GM12878 (cell line): ENCODE data around the gene DCDC1. TPM values are rescaled to one million over a fixed set of nuclear protein-coding genes. Genes with fewer than 3 reads are reported as not detected.

Experiments
- ATAC-seq: fragments of 200-7000 bp; cut with Tn5 transposase; 3 replicates; pipeline ENCODE4 v1.9.1; 2020; ENCODE audit warnings: mild to moderate bottlenecking, moderate library complexity
- BruUV-seq: library from RNA; stranded (reverse); fragments of 400-500 nt; replicated peaks from 2 replicates; lab custom pipeline; 2021; lab: Mats Ljungman, UMichigan
- CTCF ChIA-PET: fragments of 300-600 bp; sonication (Branson Sonifier 250); formaldehyde crosslinking; extraction: SDS; loops from one replicate; lab custom pipeline; 2021; ENCODE audit warnings: inconsistent platforms; lab: Yijun Ruan, JAX
- POLR2A ChIA-PET: fragments of 350-600 bp; formaldehyde crosslinking; extraction: SDS; loops from one replicate; lab custom pipeline; 2021; ENCODE audit warnings: inconsistent platforms; lab: Charles Lee
- RAD21 ChIA-PET: fragments of 300-600 bp; sonication (Branson Sonifier 250); formaldehyde crosslinking; loops from one replicate; lab custom pipeline; 2023; ENCODE audit warnings: antibody characterized with exemption; ENCODE audit not compliant: unreplicated experiment; lab: Charles Lee
- SMC1A ChIA-PET: fragments of 300-600 bp; sonication (Branson Sonifier 250); formaldehyde crosslinking; loops from one replicate; lab custom pipeline; 2023; ENCODE audit not compliant: unreplicated experiment, uncharacterized antibody; lab: Charles Lee
- DNase-seq: peaks from one replicate; pipeline ENCODE4 v3.0.0-alpha.2; 2011; ENCODE audit warnings: low read depth, low spot score
- FAIRE-seq: peaks from 3 replicates; lab custom pipeline; 2011; peaks lifted over from hg19 to GRCh38; lab: Jason Lieb, UNC
- H2AFZ ChIP-seq: 2 replicates; pipeline ENCODE4 v1.6.0; 2011; ENCODE audit warnings: low read depth, low read length, control low read depth; ENCODE audit not compliant: control insufficient read depth
- H3K27ac ChIP-seq: 2 replicates; pipeline ENCODE4 v1.5.1; 2011; ENCODE audit warnings: control low read depth; ENCODE audit not compliant: control insufficient read depth, insufficient read depth
- H3K27me3 ChIP-seq, 2 experiments: replicated peaks in 1 of 2; 2 replicates each; pipeline versions ENCODE4 v1.6.0 to v1.6.1; 2011; ENCODE audit warnings: low read length in 1 of 2; ENCODE audit not compliant: control insufficient read depth in 2 of 2, insufficient read depth in 2 of 2
- H3K36me3 ChIP-seq, 2 experiments: 2 replicates each; pipeline ENCODE4 v1.5.1; 2011; ENCODE audit warnings: low read length in 1 of 2; ENCODE audit not compliant: control insufficient read depth in 2 of 2, insufficient read depth in 2 of 2
- H3K4me1 ChIP-seq: 2 replicates; pipeline ENCODE4 v1.6.1; 2011; ENCODE audit warnings: mild to moderate bottlenecking, low read length, moderate library complexity, mixed read lengths; ENCODE audit not compliant: control insufficient read depth, insufficient read depth
- H3K4me2 ChIP-seq: 2 replicates; pipeline ENCODE4 v1.6.0; 2011; ENCODE audit warnings: control low read depth; ENCODE audit not compliant: control insufficient read depth, insufficient read depth
- H3K4me3 ChIP-seq: fragments of 200-600 bp; sonication (generic); 2 replicates; pipeline ENCODE4 v1.5.1; 2016
- H3K79me2 ChIP-seq: 2 replicates; pipeline ENCODE4 v1.6.0; 2011; ENCODE audit warnings: low read length; ENCODE audit not compliant: control insufficient read depth, insufficient read depth
- H3K9ac ChIP-seq: 2 replicates; pipeline ENCODE4 v1.8.0; 2011; ENCODE audit warnings: low read length, control low read depth, mixed read lengths; ENCODE audit not compliant: control insufficient read depth, insufficient read depth
- H3K9me3 ChIP-seq: replicated peaks from 3 replicates; pipeline ENCODE4 v1.5.1; 2011; ENCODE audit warnings: mild to moderate bottlenecking, low read length; ENCODE audit not compliant: control insufficient read depth, insufficient read depth
- H4K20me1 ChIP-seq: 2 replicates; pipeline ENCODE4 v1.6.0; 2011; ENCODE audit not compliant: control insufficient read depth, insufficient read depth
- CHD1 ChIP-seq: IDR thresholded peaks from 2 replicates; pipeline ENCODE4 v1.6.1; 2012; ENCODE audit warnings: low read depth, low read length, improper control_type of control experiment
- HDAC2 ChIP-seq: fragments of 200-600 bp; sonication (generic); IDR thresholded peaks from 2 replicates; pipeline ENCODE4 v1.6.1; 2017
- IKZF1 ChIP-seq: fragments of 450-650 bp; conservative IDR thresholded peaks from 2 replicates; pipeline ENCODE4 v1.6.1; 2017; ENCODE audit warnings: antibody characterized with exemption, mild to moderate bottlenecking
- NFIC ChIP-seq: IDR thresholded peaks from 2 replicates; pipeline ENCODE4 v1.6.1; 2012; ENCODE audit warnings: low read depth, mild to moderate bottlenecking, inconsistent platforms, low read length, moderate library complexity
- POLR2A ChIP-seq: IDR thresholded peaks from 2 replicates; pipeline ENCODE4 v1.6.1; 2011; ENCODE audit warnings: low read depth, mild to moderate bottlenecking, low read length
- SREBF2 ChIP-seq: IDR thresholded peaks from 2 replicates; pipeline ENCODE4 v1.6.1; 2012; ENCODE audit warnings: mild to moderate bottlenecking, low read length
- SUZ12 ChIP-seq: fragments of 200-600 bp; sonication (generic); IDR thresholded peaks from one replicate; pipeline ENCODE4 v1.6.1; 2018; ENCODE audit warnings: antibody characterized with exemption, mild to moderate bottlenecking; ENCODE audit not compliant: unreplicated experiment
- ZNF384 ChIP-seq: IDR thresholded peaks from 2 replicates; pipeline ENCODE4 v1.6.1; 2012; ENCODE audit warnings: low read depth, mild to moderate bottlenecking, low read length, improper control_type of control experiment, borderline replicate concordance
- WGBS: methylation state at CpG from one replicate; pipeline ENCODE4 v1.1.6; 2016; ENCODE audit warnings: low lambda C conversion rate; ENCODE audit not compliant: insufficient replicate concordance, insufficient coverage; ENCODE audit errors: missing lambda C conversion rate; 5-methylcytosine and 5-hydroxymethylcytosine counted together
- in situ Hi-C: fragments of 300-500 bp; cut with MboI; formaldehyde crosslinking; loops from 9 replicates; pipeline ENCODE4 v1.14.3; 2018; ENCODE audit warnings: mixed read lengths
- intact Hi-C: fragments of 100-400 bp; cut with micrococcal nuclease; formaldehyde crosslinking; loops from one replicate; pipeline ENCODE4 v1.14.2; 2022; ENCODE audit not compliant: unreplicated experiment
- polyA plus RNA-seq, 11 experiments: library from polyadenylated mRNA; depleted of rRNA in 4 of 11; unstranded in 6 of 11; stranded (reverse) in 5 of 11; fragments of >200 nt; fragmentation: Nextera tagmentation in 4 of 11; fragmentation: Illumina TruSeq in 1 of 11; extraction: Ambion mirVana in 4 of 11; extraction: Trizol in 1 of 11; gene quantifications; 1 replicate in 1 of 11; 2 replicates in 10 of 11; pipeline versions ENCODE4 v1.2.1 to v1.2.3, GENCODE V29; 2011 to 2016; ENCODE audit warnings: inconsistent platforms in 2 of 11, missing spikeins in 2 of 11, low read depth in 1 of 11
- total RNA-seq, 4 experiments: library from RNA; depleted of rRNA in 3 of 4; stranded (reverse); fragments of >200 nt in 3 of 4; fragmentation: Illumina TruSeq in 1 of 4; extraction: Trizol in 1 of 4; gene quantifications; 2 replicates each; pipeline versions ENCODE4 v1.2.1 to v1.2.3, GENCODE V29; 2013 to 2021

Gene DCDC1
- total and polyA plus RNA-seq, 10 of the 15 experiments (the other 5 are each of a cell fraction or from before 2014, with no cell fraction given), result not detected

DNA sequence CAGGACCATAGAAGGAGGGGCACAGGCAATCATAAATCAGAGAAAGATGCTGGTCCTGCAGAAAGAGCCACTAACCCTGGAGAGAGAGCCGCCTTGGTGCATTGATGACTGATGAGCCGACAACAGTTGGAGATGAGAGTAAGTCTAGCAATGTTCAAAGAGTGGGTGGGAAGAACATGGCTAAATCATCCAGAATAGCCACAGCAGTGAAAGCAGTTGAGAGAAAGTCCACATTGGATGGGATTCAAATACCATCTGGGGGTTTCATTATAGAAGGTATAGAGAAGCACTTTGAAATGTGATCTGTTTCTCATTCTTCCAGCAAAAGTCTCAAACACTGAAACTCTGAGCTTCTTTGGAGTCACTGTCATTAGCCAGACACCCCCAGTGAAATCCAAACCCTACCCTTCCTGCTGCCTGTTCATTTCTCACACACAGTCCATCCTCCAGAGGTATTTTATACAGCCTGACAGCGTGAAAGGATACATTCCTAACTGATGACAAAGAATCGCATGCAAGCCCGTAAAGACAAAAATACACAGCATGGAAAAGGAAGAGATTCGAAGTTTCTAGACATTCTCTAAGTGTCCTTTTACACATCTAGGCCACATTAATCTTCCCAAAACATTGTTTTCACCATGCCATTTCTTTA, 480.3 kb downstream of the DCDC1 start:
- ATAC-seq (no peak), FAIRE-seq (no peak), DNase-seq (no peak)
- no peaks in the 10 kb centered on the region for H3K79me2 ChIP-seq
- H3K4me1 ChIP-seq, result no peaks in the 10 kb centered on the region
- intact Hi-C loops (no loop called here), in situ Hi-C loops (no loop called here)
- 61% methylated on average over 6 of the region's 6 CpGs for WGBS
- TF ChIP-seq POLR2A (no peak), HDAC2 (no peak), IKZF1 (no peak), NFIC (no peak), CHD1 (no peak), ZNF384 (no peak), SUZ12 (no peak), SREBF2 (no peak)
- H3K27ac ChIP-seq, result no peak overlapping the region
- no peaks in the 10 kb centered on the region for H3K27me3 ChIP-seq
- no peaks in the 10 kb centered on the region for H3K9me3 ChIP-seq
- H3K9ac ChIP-seq, result no peak overlapping the region
- ChIA-PET RAD21 (no interaction called here), SMC1A (no interaction called here), POLR2A (no interaction called here), CTCF (no interaction called here)
- no peak overlapping the region for H3K4me2 ChIP-seq
- no peak overlapping the region for H3K4me3 ChIP-seq
- BruUV-seq, result no TSS peak
- no peaks in the 10 kb centered on the region for H3K36me3 ChIP-seq
- no peaks in the 10 kb centered on the region for H4K20me1 ChIP-seq
- no peak overlapping the region for H2AFZ ChIP-seq
